Measurements from ENCODE around the gene ZNF525. TPM values are rescaled to one million over a fixed set of nuclear protein-coding genes. Genes with fewer than 3 reads are reported as not detected.

The ZNF525 gene
- 0.86 and 0.89 TPM in 2 replicates for total RNA-seq

DNA sequence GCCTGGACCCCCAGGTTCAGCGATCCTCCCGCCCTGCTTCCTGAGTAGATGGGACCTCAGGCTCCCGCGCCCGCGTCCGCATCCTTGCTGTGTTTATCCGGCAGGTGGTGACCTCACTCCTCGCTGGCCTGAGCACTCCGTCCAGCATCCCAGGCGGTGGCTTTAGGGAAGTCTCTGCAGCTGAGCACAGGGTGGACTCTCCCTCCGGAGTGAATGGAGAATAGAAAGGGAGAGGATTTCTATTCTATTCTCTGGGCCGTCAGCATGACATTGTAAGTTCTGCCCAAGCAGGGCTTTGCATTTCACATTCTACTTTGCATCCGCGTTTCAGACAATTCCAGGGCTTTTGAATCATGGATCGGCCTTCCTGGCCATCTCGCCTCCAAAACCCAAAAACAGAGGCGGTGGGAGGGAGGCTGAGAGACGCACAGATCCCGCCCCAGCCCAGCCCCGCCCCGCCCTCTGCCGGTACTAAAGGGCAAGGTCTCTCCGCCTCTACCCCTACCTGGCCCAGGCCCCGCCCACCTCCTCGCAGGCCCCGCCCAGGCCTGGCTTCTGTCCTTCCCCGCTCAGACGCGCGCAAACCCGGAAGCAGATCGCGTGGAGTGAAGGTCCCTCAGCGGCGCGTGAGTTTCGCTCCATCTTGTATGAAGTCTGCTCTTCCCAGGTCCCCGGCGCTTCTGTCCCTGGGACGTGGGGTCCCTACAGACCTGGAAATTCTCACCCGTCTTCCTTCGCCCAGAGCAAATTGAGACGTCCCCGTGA is at the start of gene ZNF525:
Gene ZNF525, plus strand, starts transcription at position 572 of the 765 bp plus-strand sequence. CDS start 6,577 bp downstream, outside the sequence.

DNA sequence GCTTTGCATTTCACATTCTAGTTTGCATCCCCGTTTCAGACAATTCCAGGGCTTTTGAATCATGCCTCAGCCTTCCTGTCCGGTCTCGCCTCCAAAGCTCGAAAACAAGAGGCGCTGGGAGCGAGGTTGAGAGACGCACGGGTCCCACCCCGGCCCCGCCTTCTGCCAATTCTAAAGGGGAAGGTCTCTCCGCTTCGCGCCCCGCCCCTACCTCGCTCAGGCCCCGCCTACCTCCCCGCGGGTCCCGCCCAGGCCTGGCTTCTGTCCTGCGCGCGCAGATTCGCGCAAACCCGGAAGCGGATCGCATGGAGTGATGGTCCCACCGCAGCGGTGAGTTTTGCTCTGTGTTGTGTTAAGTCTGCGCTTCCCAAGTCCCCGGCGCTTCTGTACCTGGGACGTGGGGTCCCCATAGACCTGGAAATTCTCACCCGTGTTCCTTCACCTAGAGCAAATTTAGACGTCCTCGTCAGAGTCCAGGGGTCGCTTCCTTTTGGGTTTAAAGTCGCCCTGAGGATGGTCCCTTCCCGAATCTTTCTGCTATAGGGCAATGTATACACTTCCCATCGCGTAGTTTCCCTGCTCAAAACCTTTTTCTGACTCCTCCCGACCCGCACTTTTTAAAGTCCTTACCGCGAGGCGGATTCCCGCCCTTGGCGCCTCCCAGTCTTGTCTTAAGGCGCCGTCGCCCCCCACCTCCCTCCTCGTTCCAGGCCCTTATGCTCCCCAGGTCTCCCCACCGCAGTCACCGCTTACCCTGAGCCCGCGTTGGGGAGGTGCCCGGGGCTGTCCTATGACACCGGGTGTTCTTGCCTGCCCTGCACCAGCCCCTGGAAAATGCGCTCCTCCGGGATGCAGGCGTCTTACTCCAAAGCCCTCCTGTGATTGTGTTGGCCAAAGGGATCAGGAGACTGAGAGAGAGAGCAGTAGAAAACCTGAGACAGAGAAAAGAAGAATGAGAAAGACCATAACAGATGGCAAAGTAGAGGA is 31.7 kb upstream of the ZNF525 start, which contains the start of gene ZNF845:
Gene ZNF845, plus strand, starts transcription at position 287 of the 987 bp plus-strand sequence. CDS start 7,559 bp downstream, outside the sequence.

DNA sequence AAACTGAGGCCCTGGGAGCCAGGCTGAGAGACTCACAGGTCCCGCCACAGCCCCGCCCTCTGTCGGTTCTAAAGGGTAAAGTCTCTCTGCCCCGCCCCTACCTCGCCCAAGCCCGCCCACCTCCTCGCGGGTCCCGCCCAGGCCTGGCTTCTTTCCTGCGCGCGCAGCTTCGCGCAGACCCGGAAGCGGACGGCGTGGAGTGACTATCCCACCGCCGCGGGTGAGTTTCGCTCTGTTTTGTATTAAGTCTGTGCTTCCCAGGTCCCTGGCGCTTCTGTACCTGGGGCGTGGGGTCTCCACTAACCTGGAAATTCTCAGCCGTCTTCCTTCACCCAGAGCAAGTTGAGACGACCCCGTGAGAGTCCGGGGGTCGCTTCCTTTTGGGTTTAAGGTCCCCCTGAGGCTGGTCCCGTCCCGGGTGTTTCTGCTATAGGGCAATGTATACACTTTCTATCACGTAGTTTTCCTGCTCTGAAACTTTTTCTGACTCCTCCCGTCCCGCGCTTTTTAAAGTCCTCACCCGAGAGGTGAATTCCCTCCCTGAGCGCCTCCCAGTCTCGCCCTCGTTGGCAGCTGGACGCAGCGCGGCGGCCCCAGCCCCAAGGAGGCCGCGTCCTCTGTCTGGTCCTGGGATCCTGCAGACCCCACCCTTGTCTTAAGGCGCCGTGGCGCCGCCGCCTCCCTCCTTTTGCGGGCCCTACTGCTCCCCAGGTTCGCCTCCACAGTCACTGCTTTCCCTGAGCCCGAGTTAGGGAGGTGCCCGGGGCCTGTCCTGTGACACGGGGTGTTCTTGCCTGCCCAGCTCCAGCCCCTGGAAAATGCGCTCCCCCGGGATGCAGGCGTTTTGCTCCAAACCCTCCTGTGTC is 29.7 kb downstream of the ZNF525 start, which contains the start of gene ZNF765:
Gene ZNF765, plus strand, starts transcription at position 176 of the 866 bp plus-strand sequence. CDS start 2,867 bp downstream, outside the sequence.

GRCh38 chr19:53431399-53432087 is 66.0 kb downstream of the ZNF525 start, which contains the start of gene ZNF761:
TSS of gene ZNF761 (plus strand) at chr19:53431984. CDS start at chr19:53447269, 15,285 bp downstream.

Other genes with a start within 250 kb of the ZNF525 start
- gene ZNF415, start 232.8 kb upstream of the ZNF525 start, total RNA-seq, result 2.7 and 3.7 TPM in 2 replicates
- 2.1 and 2.3 TPM in 2 replicates for gene ZNF347, start 206.7 kb upstream of the ZNF525 start, total RNA-seq
- 1.7 and 8.2 TPM in 2 replicates for gene ZNF665, start 172.3 kb upstream of the ZNF525 start, total RNA-seq
- 6.9 and 13.1 TPM in 2 replicates for gene ZNF677, start 110.8 kb upstream of the ZNF525 start, total RNA-seq
- not detected in 2 replicates for gene VN1R2, start 107.4 kb upstream of the ZNF525 start, total RNA-seq
- not detected in 2 replicates for gene VN1R4, start 98.0 kb upstream of the ZNF525 start, total RNA-seq
- 3.7 and 3.9 TPM in 2 replicates for gene ZNF845, start 32.0 kb upstream of the ZNF525 start, total RNA-seq
- 2.6 and 3.9 TPM in 2 replicates for gene ZNF765, start 29.4 kb downstream of the ZNF525 start, total RNA-seq
- 9.2 and 14.2 TPM in 2 replicates for gene ZNF761, start 66.3 kb downstream of the ZNF525 start, total RNA-seq
- 0.58 and 2.1 TPM in 2 replicates for gene ZNF813, start 102.0 kb downstream of the ZNF525 start, total RNA-seq
- 5.5 and 8.9 TPM in 2 replicates for gene ZNF331, start 172.4 kb downstream of the ZNF525 start, total RNA-seq

All from myometrial cell (primary cell).